NCI-H2107 treated with DMSO at 0.1 percent for 48 hours (cell line): ENCODE data around the gene TMX1.

Source experiments
- DNase-seq: peaks from one replicate; lab custom pipeline; 2025; ENCODE audit not compliant: unreplicated experiment; lab: John Stamatoyannopoulos, UW

Gene TMX1

DNA sequence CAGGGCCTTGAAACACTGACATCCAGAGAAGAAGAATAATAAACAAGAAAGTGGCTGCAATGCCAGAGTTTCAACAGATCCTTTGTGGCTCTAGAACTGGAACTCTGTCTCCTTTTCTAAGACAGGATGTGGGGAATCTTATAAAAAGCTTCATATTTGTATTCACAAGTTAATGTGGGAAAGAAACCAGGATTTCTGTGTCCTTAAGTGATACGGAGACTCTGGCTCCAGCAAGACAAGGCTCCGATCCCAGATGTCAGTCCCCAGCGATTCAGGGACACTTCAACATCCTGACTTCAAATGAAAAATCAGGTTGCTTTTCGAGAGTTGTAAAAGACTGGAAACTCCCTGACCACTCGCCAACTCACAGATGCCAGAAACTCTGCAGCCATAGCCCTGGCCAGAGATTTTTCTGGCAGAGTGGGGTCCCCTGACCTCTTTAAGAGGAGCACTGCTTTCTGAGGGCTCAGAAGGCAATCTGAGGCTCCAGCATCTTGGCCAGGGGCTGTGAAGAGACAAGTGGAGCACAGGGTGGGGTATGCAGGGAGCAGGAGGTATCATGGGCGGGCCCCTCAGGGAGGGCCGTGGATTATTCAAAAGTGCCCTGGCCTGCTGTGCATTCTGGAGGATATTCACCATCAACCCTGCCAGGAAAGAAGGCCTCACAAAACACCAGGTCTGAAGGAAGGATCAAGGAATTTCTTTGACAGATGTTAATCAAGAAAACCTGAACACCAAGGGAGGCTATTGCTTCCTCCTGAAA lies 53.3 kb downstream of the TMX1 start:
- DNase-seq, result no peak

DNA sequence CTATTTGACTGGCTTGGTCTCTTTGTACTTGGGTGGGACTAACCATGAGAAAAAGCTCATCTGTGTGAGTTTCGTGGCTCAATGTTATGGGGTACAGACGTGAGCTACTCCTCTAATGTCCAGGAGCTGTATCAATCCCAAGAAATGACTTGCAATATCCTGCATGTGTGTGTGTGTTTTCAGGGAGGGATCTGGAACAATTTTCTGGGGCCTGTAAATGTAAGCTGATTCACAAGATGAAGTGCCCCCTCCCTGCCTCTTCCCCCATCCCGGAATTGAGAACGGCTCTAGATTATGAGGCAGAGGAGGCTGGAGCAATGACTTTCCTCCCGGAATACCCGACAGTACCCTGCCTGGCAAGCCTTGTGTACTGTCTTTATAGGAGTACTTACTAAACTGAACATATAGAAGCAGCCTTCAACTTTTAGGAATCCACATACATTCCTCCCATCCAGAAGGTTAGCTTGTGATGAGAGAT lies 53.9 kb downstream of the TMX1 start:
- no peak for DNase-seq

DNA sequence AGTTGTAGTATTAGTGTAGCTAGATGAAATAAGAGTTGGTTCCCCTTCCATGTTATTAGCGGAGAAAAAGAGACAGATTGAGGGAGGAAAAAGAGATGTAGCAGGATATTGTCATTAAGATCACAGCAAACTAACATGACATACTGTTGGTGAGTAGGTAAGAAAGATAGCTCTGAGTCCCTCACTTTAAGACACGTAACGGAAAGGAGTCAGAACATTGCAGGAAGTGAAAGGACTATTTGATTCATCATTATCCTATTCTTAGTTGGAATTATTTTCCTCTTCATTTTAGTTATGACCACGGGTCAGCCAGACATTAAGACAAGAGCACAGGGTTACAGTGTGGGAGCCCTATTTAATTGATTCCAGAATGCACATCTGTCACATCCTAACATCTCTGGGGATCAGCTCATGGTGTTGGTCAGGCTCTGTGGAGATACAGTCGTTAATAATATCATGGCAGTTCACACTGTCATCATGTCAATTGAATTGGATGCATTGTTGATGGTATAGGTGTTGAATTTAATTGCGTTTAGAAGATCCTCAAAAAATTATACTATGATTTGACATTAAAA lies 55.0 kb downstream of the TMX1 start:
- DNase-seq, result no peak

DNA sequence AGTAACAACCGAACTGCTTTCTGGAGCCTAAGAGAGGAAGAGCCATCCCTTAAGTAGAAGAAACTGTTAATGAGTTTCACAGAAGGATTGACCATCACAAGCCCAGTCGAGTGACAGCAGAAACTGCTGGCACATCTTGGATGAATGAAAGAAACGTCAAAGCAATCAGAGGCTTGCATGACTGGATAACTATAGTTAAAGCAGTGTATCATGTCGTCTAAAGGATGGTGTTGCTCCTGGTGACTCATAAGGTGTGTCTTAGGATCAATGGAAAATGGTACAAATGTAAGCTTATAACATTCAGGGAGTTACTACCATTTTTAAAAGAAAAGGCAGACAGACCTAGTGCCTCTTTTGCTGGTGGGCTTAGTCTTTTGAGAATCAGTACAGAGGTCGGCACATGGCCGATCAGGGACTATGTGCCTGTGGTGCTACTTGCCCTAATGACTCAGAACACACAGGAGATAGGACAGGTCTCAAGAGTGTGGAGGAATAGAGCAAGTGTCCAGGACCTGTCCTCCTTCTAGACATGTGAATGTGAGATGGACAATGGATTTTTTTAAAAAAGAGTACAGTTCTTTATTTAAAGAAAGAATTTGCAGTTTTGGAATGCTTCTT lies 55.7 kb downstream of the TMX1 start:
- no peak for DNase-seq

DNA sequence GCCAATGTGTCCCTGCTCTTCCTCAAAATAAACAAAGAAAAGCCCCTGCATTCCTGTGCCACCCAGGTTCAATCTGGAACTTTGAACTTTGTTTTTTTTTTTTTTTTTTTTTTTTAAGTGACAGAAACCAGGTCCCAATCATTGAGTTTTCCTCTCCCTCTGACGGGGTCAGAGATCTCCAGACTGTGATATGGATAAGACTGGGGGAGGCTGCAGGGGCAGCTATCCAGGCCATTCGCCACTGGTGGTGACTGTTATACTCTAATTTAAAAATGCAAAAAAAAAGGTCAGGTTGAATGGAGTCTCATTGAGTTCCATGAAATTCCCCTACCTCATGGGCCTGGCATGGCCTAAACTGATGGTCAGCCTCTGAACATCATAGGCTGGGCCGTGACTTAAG lies 57.0 kb downstream of the TMX1 start:
- DNase-seq, result no peak

DNA sequence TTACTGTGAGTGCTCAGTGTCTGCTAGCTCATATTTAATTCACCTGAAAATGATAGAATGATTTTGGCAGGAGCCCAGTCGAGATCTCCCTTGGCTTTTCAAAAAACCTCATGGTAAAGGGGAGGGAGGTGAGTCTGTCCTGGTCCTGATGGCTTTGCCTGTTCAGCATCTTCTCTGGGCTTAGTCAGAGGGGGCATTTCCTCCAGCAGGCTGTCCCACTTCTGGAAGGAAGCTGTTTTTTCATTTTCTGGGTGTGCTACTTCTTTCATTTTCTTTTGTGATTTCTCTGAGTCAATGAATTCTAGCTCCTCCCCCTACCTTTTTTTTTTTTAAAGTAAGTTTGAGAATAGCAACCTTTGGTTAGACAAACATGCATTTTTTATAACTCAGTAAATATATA lies 58.8 kb downstream of the TMX1 start:
- no peak for DNase-seq

DNA sequence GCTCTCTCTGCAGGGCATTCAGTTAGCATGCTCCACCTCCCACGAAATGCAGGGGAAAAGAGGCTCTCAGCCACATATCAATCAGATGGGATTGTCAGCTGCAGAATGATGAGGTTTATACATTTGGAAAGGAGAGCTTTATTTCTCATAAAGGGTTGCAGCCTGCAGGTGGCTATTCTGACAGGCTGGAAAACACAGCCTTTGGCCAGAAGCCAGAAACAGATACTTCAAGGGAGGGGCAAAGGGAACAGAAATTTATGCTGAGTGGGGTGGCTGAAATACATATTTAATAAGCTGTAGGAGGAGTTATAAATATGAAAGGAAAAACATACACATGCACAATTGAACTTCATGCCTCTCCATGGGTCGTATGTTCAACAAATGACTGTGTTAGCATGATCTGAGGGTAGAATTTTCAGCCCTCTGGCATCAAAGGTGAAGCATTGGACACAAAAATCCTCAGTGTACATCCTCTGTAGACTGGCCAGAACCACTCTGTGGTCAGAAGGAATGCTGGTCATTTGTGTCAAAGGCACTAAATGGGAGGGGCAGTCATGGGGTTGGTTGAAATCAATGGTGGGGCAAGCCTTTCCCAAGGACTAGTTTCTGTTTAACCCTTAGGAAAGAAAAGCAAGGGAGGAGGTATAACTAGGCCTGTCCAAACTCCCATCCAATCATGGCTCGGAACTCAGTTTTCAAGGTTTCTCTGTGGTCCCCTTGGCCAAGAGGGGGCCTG lies 62.4 kb downstream of the TMX1 start:
- peak; percentile 32 for DNase-seq

DNA sequence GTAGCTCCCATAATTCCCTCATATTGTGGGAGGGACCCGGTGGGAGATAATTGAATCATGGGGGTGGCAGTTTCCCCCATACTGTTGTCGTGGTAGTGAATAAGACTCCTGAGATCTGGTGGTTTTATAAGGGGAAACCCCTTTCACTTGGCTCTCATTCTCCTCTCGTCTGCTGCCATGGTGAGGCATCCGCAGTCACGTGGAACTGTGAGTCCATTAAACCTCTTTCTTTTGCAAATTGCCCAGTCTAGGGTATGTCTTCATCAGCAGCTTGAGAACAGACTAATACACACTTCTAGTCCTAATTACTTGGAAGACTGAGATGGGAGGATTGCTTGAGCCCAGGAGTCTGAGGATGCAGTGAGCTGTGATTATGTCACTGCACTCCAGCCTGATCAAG lies 64.4 kb downstream of the TMX1 start:
- DNase-seq, result no peak

DNA sequence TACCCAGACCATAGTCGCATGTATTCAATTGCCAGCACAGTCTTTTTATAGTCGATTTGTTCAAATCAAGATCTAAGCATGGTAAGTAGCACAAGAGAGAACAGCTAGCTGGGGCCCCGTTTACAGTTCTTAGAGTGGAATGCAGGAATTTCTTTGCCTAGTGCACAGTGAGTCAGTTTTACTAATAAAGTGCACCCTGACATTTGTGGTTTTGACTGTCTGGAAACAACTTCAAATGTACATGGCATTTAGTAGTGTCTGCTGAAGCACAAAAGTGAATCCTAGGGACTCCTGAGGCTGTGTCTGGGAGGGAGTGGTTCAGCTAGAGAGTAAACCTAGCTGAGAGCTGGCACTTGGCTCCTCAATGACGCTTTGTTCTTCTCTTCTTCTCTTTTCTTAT lies 64.9 kb downstream of the TMX1 start:
- DNase-seq, result no peak

DNA sequence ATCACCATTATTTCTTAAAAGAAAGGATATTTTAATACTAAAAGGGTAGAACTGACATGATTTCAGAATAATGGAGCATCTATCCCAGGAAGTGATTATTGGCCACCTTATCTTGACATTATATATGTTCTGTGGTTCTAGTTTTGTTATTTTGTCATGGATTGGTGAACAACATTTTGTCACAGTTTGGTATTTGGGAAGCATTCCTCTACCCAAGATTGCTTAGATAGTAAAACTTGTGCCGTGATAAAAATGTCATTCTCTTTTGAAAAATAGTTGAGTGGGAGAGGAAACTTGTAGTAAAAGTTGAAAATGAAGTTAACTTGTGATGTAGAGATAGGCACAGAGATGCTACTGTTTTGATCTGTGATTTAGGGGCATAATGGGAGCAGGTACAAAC lies 65.7 kb downstream of the TMX1 start:
- DNase-seq, result no peak
